GM18517 (cell line): ENCODE results near the gene ZFHX2.
A peak's percentile ranks its signal among the peaks of the same experiment; 100 is the strongest.

Experiments
- ATAC-seq: cut with Tn5 transposase; IDR thresholded peaks from one replicate; pipeline ENCODE4 v1.9.1; 2021; ENCODE audit warnings: mild to moderate bottlenecking, moderate library complexity; ENCODE audit not compliant: unreplicated experiment

The ZFHX2 gene

GRCh38 chr14:23573384-23574015 is 21.9 kb upstream of the ZFHX2 start:
- ATAC-seq, result no peak

DNA sequence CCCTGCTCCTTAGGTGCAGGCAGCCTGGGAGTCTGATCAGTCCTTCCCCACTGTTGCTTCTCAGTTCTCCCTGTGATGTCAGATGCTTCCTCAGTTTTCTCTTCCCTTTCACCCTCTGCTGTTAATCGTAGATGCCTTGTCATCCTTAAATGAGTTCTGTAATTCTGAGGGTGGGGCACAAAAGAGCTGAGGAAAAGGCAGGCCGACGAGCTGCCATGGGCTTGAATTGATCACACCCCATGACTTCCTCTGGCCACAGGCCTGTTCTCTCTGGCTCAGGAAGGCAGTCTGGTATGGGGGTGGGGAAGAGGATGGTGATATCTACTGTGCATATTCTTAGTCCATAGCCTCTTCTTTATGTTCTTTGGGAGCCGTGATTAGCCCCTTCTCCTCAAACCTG is 21.3 kb upstream of the ZFHX2 start:
- ATAC-seq, result no peak

DNA sequence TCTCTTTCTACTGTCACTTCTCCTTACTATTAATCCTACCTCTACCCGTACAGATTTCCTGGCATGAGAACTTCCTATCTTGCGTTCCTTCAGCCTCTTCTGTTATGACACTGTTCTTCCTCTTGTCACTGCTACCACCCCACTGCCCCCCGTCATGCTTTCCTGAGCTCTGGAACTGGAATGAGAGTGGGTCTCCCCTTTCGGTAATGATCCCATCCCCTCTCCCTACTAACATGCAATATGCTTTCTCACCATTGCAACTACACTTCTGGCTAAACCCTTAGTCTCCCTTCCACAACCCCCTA is 20.9 kb upstream of the ZFHX2 start:
- ATAC-seq, result no peak

DNA sequence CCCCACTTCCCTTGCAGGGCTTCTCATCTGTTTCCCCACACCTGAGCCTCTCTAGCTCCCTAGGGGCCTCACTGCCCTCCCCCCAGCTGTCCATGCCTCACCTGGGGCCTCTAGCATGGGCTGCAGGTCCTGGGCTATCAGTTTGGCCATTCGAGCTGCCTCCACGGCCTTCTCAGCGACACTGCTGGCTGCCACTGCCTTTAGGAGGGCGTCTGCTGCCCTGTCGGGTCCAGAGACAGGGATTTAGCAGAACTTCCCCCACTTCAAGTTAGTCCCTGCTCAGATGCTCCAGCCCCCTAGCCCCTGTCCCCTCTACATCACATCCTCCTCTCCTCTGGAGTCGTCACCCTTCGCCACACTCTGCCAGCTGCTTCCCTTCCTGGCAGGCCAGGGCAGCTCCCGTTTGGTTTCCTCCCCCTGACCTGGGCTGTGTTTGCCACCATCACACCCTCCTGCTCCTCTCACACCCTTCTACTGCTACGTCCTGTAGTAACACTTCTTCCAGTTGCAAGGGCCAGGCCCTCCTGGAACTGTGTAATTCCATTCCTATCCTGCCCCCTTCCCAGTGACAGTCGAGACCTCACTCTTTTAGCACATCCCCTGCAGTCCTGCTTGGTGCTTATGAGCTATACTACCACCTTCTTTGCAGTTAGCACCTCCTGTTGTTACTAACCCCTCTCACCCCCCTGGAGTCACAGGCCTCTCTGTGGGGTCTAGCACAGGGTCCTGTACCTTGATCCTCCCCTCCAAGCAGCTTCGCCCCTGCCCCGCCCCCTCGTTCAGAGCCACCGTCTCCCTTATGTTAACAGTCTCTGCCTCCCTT is 20.3 kb upstream of the ZFHX2 start:
- ATAC-seq, result no peak

DNA sequence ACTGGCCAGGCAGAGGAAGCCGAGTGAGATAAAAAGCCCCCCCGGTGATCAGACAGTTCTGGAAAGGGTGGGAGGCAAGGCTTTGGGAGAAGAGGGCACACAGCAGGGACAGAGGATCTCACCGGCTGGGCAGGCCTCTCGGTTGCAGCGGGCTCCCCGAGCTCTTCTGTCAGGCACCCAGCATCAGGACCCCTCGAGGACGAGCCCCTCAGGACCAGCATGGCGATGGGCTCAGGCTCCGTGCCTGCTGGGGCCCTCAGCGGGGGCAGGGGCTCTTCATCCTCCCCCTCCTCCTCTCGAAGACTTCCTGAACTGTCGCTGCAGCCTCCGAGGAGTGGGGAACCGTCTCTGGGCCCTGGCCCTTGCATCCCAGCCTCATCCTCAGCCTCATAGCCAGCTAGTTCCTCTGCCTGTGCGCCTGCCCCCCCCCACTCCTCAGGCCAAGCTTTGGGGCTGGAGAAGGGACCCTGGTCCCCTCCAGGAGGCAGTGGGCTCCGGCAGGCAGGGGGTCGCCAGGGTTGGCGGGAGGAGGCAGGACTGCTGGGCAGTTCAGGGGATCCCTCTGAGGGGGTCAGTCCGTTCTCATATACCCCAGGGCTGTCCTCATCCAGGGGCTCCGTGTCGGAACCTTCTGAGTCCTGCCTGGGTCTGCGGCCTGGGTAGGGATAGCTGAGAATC is 19.4 kb upstream of the ZFHX2 start:
- ATAC-seq, result no peak

- ATAC-seq, result no peak
Measured at GRCh38 chr14:23569443-23570151, 18.0 kb upstream of the ZFHX2 start.

- ATAC-seq, result no peak
Measured at GRCh38 chr14:23568600-23569331, 17.2 kb upstream of the ZFHX2 start.

DNA sequence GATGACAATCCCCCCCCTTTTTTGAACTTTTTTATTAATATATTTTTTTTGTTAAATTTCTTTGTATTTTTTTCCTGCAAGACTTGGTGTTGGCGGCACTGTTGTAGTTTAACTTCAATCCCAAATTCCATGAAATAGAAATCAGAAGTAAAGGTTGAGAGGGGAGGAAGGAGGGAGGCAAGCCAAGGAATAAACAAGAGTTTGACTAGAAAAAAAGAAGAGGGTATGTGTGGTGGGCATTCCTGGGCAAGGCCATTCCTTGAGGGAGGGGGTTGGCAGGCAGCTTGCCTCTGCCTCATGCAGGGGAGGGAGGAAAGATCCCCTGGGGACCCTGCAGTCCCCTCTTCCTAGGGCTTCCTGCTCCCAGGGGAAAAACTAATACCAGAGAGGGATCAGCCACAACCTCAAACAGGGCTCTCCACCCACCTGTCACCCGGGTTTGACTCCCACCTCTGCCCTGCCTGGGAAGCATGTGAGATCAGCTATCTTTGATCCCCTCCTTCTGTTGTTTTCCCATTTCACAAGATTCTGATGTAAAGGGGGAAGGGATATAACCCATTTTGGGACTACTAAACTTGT is 16.5 kb upstream of the ZFHX2 start:
- no peak for ATAC-seq

- ATAC-seq, result peak; percentile 82
Measured at GRCh38 chr14:23567186-23568020, 15.8 kb upstream of the ZFHX2 start, which contains the start of gene AP1G2. Gene AP1G2 (minus strand): TSS chr14:23567791. CDS start chr14:23567314, 477 bp downstream.

DNA sequence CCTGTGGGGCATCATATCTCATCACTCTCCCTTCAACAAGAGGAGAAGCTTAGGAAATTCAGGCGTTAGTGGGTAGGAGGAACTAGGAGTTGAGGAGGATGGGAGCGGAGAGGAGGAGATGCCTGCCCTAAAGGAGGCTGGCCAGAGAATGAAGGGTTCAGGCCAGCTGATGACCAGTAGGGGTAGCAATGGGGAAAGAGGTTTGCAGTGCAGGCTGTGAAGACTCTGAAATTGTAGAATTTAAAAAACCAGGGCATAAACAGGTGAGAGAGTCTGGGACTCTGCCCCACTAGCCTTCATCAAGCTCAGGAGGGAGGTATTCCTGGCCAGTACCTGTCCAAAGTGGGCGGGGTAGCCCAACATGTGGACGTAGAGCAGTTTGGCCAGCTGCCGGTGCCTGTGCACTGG is 15.2 kb upstream of the ZFHX2 start:
- no peak for ATAC-seq

- no peak for ATAC-seq
Measured at GRCh38 chr14:23566112-23566777, 14.7 kb upstream of the ZFHX2 start.

DNA sequence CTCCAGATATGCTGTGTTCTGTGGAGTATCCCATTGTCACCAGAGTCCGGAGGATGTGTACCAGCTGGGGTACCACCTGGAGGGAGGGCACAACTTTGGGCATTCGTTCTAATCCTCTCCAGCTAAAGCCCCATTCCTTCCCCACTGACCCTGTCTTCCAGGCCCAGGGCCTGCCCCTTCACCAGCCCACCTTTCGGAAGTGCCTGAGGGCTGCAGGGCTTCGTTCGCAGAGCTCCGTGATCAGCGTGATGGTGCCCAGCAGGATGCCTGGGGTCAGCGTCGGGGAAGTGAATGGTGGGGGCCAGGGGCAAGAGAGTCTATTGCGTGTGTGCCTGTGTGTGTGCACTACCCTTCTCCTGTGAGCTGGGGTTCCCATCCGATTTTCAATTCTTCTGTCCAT is 14.1 kb upstream of the ZFHX2 start:
- ATAC-seq, result no peak

DNA sequence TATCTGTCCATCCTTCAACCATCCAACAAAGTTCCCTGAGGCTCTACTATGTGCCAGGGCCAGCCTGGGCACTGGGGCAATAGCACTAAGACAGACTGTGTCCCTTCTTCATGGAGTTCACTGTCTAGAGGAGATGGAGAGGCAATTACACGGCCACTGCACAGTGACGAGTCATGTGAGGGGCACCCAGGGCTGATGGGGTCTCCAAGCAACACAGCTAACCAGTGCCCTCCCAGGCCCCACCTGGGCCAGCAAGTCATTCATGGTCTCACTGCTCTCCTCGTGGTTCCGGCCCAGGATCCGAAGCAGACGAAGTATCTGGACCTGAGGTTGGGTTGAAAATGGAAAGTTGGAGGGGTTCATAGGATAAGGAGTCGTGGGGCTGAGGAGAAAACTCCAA is 13.3 kb upstream of the ZFHX2 start:
- ATAC-seq, result no peak

- ATAC-seq, result no peak
Measured at GRCh38 chr14:23564181-23564812, 12.7 kb upstream of the ZFHX2 start.

GRCh38 chr14:23563473-23564180 is 12.1 kb upstream of the ZFHX2 start:
- no peak for ATAC-seq

DNA sequence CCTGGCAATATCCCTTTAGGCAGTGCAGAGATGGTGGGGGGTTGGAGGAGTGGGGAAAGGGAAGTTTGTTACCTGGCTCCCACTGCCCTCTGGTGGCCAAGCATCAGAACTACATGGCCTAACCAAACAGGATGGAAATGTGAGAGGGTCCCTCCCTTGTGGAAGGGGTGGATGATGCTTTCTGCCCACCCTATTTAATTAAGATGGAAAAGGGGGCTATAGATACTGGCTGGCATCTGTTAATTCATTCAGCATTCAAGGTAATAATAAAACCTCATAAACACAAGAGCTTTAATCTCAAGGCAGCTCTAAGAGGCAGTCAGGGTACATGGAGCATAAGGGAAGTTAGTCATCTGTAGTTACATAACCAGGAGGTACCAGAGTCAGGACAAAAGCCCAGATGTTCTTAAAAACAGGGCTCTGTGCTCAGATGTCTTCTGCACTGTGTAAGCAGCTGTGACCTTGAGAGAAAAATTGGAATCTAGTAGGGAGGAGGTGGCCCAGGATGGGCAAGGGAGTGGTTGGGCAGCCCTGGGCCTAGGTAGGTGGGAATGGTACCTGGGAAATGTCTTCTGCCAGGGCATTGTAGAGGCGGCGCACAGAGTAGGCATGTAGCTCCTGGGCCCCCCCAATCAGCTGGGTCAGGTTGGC is 11.4 kb upstream of the ZFHX2 start:
- no peak for ATAC-seq
